Karpas-422 (cell line): Measurements from ENCODE around the gene BBS9. TPM values are rescaled to one million over a fixed set of nuclear protein-coding genes. Genes with fewer than 3 reads are reported as not detected.

Experiments
- DNase-seq: peaks from one replicate; pipeline ENCODE4 v3.0.0-alpha.2; 2015
- H2AFZ ChIP-seq: fragments of 200-600 bp; sonication (generic); 2 replicates; pipeline ENCODE4 v1.6.1; 2014; ENCODE audit warnings: antibody characterized with exemption, low read length, mixed read lengths
- H3K27ac ChIP-seq: fragments of 200-600 bp; sonication (generic); 2 replicates; pipeline ENCODE4 v1.5.1; 2014; ENCODE audit warnings: mild to moderate bottlenecking, low read length, moderate library complexity
- H3K27me3 ChIP-seq: fragments of 200-600 bp; sonication (generic); 2 replicates; pipeline ENCODE4 v1.6.1; 2014; ENCODE audit warnings: low read length, mixed read lengths
- H3K36me3 ChIP-seq: fragments of 200-600 bp; sonication (generic); 2 replicates; pipeline ENCODE4 v1.6.1; 2014; ENCODE audit warnings: low read length, mixed read lengths; ENCODE audit not compliant: insufficient read depth
- H3K4me1 ChIP-seq: fragments of 200-600 bp; sonication (generic); 2 replicates; pipeline ENCODE4 v1.6.1; 2014; ENCODE audit warnings: mild to moderate bottlenecking, low read length, mixed read lengths
- H3K4me2 ChIP-seq: fragments of 200-600 bp; sonication (generic); 2 replicates; pipeline ENCODE4 v1.6.1; 2014; ENCODE audit warnings: low read length, low read depth, mild to moderate bottlenecking; ENCODE audit not compliant: poor library complexity, severe bottlenecking
- H3K4me3 ChIP-seq: fragments of 200-600 bp; sonication (generic); 2 replicates; pipeline ENCODE4 v1.5.1; 2014; ENCODE audit warnings: mild to moderate bottlenecking, antibody characterized with exemption, low read length, mixed read lengths
- H3K79me2 ChIP-seq: fragments of 200-600 bp; sonication (generic); 2 replicates; pipeline ENCODE4 v1.6.1; 2014; ENCODE audit warnings: mild to moderate bottlenecking, low read length, mixed read lengths
- H3K9ac ChIP-seq: fragments of 200-600 bp; sonication (generic); 2 replicates; pipeline ENCODE4 v1.6.0; 2014; ENCODE audit warnings: low read length
- H3K9me2 ChIP-seq: fragments of 200-600 bp; sonication (generic), shearing (Covaris generic); replicated peaks from 2 replicates; pipeline ENCODE4 v1.6.0; 2014; ENCODE audit warnings: mild to moderate bottlenecking, low read length, moderate library complexity; ENCODE audit not compliant: insufficient read depth
- H3K9me3 ChIP-seq: fragments of 300-700, 200-600 bp; sonication (generic); 2 replicates; pipeline ENCODE4 v1.6.1; 2014; ENCODE audit warnings: low read length, mixed read lengths
- H4K20me1 ChIP-seq: fragments of 200-600 bp; sonication (generic); 2 replicates; pipeline ENCODE4 v1.6.1; 2014; ENCODE audit warnings: mild to moderate bottlenecking, antibody characterized with exemption, low read length, low read depth; ENCODE audit not compliant: insufficient read depth
- total RNA-seq: library from RNA; depleted of rRNA; stranded (reverse); fragments of >200 nt; shearing (Covaris generic); gene quantifications from 2 replicates; pipeline ENCODE4 v1.2.3, GENCODE V29; 2014; ENCODE audit warnings: low replicate concordance

The BBS9 gene
- total RNA-seq, 1 experiment from 2014 or later = 13.0 TPM

DNA sequence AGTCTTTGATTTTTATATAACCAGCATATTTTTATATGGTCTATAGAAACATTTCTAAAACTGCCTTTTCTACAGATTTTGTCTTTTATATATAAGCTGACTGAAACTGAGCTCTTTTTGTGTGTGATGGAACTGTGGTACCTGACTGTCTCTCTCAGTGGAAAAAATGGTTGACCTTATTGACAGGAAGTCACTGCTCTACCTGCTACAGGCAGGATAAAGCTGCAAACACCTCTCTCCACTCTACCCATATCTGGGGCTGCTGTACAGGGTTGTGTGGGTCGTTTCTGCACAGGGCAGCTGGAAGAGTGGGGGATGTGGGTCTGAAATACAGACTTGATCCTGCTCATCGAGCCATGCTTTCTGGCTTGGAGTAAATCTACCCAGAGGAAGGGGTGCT lies 48.5 kb downstream of the BBS9 start:
- no peaks in the 10 kb centered on the region for H3K36me3 ChIP-seq
- no peak overlapping the region for H3K9ac ChIP-seq
- no peak for DNase-seq
- no peaks in the 10 kb centered on the region for H4K20me1 ChIP-seq
- H3K27ac ChIP-seq = no peak overlapping the region
- no peaks in the 10 kb centered on the region for H3K4me1 ChIP-seq
- H3K4me2 ChIP-seq = no peak overlapping the region
- H2AFZ ChIP-seq = no peak overlapping the region
- H3K4me3 ChIP-seq = no peak overlapping the region
- H3K79me2 ChIP-seq = no peaks in the 10 kb centered on the region
- H3K27me3 ChIP-seq = no peaks in the 10 kb centered on the region
- H3K9me3 ChIP-seq = no peaks in the 10 kb centered on the region
- H3K9me2 ChIP-seq = no peaks in the 10 kb centered on the region

DNA sequence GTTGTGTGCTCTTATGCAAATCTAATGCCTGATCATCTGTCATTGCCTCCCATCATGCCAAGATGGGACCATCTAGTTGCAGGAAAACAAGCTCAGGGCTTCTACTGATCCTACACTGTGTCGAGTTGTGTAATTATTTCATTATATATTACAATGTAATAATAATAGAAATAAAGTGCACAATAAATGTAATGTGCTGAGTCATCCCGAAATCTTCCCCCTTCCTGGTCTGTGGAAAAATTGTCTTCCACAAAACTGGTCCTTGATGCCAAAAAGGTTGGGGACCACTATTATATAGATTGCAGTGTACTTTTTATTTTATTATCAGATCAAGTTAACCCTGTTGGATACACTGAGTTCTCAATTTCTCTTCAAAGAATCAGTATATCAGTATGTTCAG lies 50.2 kb downstream of the BBS9 start:
- H3K4me1 ChIP-seq = no peaks in the 10 kb centered on the region
- H3K27me3 ChIP-seq = no peaks in the 10 kb centered on the region
- H3K4me2 ChIP-seq = no peak overlapping the region
- H3K9me2 ChIP-seq = no peaks in the 10 kb centered on the region
- H4K20me1 ChIP-seq = no peaks in the 10 kb centered on the region
- no peaks in the 10 kb centered on the region for H3K36me3 ChIP-seq
- no peak overlapping the region for H3K9ac ChIP-seq
- no peak overlapping the region for H2AFZ ChIP-seq
- H3K27ac ChIP-seq = no peak overlapping the region
- DNase-seq = no peak
- no peaks in the 10 kb centered on the region for H3K79me2 ChIP-seq
- no peaks in the 10 kb centered on the region for H3K9me3 ChIP-seq
- no peak overlapping the region for H3K4me3 ChIP-seq

DNA sequence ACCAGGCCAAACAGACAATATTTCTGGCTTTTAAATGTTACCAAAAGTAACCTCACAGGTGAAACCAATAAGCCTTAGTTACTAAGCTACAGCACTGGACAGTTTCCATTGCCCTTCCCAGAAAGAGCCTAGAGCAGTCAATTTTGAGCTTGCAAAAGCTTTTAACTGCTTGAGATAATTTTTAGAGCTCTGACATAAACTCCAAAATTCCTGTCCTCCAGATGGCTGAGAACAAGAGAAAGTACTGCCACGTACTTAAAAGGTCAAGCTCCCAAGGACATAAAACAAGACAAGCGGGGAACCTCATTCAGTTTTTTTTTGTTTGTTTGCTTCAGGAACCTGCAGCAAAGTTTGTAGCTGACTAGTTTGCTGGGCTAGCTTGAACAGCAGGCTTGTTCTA lies 54.1 kb downstream of the BBS9 start:
- Histone ChIP-seq H2AFZ (no peak overlapping the region), H3K4me2 (no peak overlapping the region), H3K36me3 (no peaks in the 10 kb centered on the region), H3K9ac (no peak overlapping the region), H3K9me3 (no peaks in the 10 kb centered on the region), H3K9me2 (no peaks in the 10 kb centered on the region), H3K27ac (no peak overlapping the region), H3K4me1 (no peaks in the 10 kb centered on the region), H3K79me2 (no peaks in the 10 kb centered on the region), H3K4me3 (no peak overlapping the region), H4K20me1 (no peaks in the 10 kb centered on the region), H3K27me3 (no peaks in the 10 kb centered on the region)
- DNase-seq = no peak

DNA sequence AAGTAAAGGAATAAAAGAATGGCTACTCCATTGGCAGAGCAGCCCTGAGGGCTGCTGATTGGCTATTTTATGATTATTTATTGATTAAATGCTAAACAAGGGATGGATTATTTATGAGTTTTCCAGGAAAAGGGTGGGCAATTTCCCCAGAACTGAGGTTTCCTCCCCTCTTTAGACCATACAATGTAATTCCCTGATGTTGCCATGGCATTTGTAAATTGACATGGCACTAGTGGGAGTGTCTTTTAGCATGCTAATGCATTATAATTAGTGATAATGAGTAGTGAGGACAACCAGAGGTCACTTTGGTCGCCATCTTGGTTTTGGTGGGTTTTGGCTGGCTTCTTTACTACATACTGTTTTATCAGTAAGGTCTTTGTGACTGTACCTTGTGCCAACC lies 55.5 kb downstream of the BBS9 start:
- no peak overlapping the region for H3K27ac ChIP-seq
- no peaks in the 10 kb centered on the region for H4K20me1 ChIP-seq
- no peaks in the 10 kb centered on the region for H3K79me2 ChIP-seq

DNA sequence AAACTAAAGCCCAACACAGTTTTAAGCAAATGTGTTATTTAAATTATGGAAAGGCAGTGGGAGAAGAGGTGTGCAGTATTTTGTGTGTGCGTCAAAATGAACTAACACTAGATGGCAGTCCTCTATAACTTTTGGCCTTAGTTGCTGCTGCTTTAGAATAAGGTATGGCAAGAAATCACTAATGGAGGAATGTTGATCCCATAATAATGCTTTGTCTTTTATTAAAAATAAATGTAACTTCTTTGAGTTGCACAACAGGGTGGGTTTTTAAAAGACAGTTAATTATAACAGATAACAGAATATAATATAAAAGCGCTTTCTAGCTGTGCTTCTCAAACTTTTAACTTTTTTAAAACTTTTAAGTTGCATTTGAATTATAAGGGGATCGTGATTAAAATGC lies 56.4 kb downstream of the BBS9 start:
- peak; percentile 79 for DNase-seq

More for the DNA sequence above, 55.5 kb downstream of the BBS9 start:
- no peaks in the 10 kb centered on the region for H3K9me2 ChIP-seq
- no peak for DNase-seq
- no peak overlapping the region for H3K4me2 ChIP-seq
- no peak overlapping the region for H3K4me3 ChIP-seq
- no peaks in the 10 kb centered on the region for H3K9me3 ChIP-seq
- H3K36me3 ChIP-seq = no peaks in the 10 kb centered on the region
- H3K4me1 ChIP-seq = no peaks in the 10 kb centered on the region
- no peak overlapping the region for H2AFZ ChIP-seq
- H3K9ac ChIP-seq = no peak overlapping the region
- H3K27me3 ChIP-seq = no peaks in the 10 kb centered on the region

DNA sequence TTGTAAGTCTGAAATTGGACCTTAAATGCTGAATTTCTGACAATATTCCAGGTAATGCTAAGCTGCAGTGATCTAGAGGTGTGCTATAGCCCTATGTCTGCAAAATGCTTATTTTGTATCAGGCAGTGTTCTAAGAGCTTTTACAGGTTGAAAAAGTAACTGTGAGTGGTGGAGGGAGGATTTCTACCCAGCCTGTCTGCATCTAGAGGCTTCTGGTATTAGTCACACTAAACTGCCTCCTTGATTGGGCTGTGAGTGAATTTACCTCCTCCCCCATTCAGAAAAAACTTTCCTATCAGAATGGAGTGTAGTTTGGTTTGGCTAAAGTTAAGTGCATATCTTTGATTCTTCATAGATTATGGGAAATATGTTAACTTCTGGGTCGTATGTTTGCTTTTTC lies 56.8 kb downstream of the BBS9 start:
- Histone ChIP-seq H3K9me2 (no peaks in the 10 kb centered on the region), H2AFZ (no peak overlapping the region), H4K20me1 (no peaks in the 10 kb centered on the region), H3K9me3 (no peaks in the 10 kb centered on the region), H3K9ac (no peak overlapping the region), H3K27me3 (no peaks in the 10 kb centered on the region), H3K4me1 (no peaks in the 10 kb centered on the region), H3K79me2 (no peaks in the 10 kb centered on the region), H3K27ac (no peak overlapping the region), H3K4me2 (no peak overlapping the region), H3K4me3 (no peak overlapping the region), H3K36me3 (no peaks in the 10 kb centered on the region)
- no peak for DNase-seq

More for the DNA sequence above, 56.4 kb downstream of the BBS9 start:
- Histone ChIP-seq H3K36me3 (no peaks in the 10 kb centered on the region), H3K4me2 (no peak overlapping the region), H3K9me3 (no peaks in the 10 kb centered on the region), H3K79me2 (no peaks in the 10 kb centered on the region), H3K27me3 (no peaks in the 10 kb centered on the region), H3K4me3 (no peak overlapping the region), H3K4me1 (no peaks in the 10 kb centered on the region), H4K20me1 (no peaks in the 10 kb centered on the region), H3K9ac (no peak overlapping the region), H3K27ac (no peak overlapping the region), H2AFZ (no peak overlapping the region), H3K9me2 (no peaks in the 10 kb centered on the region)

DNA sequence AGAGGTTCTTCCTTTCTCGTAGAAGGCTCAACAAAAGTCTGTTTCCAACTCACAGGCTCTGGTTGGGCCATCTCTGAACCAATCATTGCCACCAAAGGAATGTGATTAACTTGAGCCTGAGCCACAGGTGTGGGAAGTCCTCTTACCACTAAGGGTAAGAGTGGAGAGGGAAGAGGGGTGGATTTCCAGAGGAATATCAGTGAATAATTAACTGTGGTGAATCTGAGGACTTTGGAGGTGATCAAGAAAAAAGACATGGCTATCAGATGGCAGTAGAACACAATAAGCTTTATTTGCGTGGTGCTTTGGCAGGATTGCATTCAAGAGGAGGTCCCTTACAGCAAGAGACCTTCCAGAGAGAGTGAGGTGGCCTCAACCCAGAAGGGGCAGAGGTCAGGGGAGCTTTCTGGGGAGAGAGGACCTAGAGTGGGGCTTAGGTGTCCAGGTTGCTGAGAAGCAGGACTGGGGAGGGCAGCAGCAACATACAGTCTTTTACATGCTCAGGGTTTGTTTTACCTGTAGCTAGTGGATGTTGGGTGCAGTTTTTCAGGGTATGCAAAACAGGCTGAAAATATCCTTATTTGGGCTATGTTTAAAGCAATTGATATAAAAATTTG lies 61.4 kb downstream of the BBS9 start:
- no peaks in the 10 kb centered on the region for H3K36me3 ChIP-seq
- H3K27me3 ChIP-seq = no peaks in the 10 kb centered on the region
- no peaks in the 10 kb centered on the region for H4K20me1 ChIP-seq
- no peaks in the 10 kb centered on the region for H3K9me2 ChIP-seq
- H2AFZ ChIP-seq = no peak overlapping the region
- H3K4me1 ChIP-seq = no peaks in the 10 kb centered on the region
- H3K4me2 ChIP-seq = no peak overlapping the region
- H3K9me3 ChIP-seq = no peaks in the 10 kb centered on the region
- no peak for DNase-seq
- H3K79me2 ChIP-seq = no peaks in the 10 kb centered on the region
- no peak overlapping the region for H3K27ac ChIP-seq
- no peak overlapping the region for H3K4me3 ChIP-seq
- no peak overlapping the region for H3K9ac ChIP-seq

DNA sequence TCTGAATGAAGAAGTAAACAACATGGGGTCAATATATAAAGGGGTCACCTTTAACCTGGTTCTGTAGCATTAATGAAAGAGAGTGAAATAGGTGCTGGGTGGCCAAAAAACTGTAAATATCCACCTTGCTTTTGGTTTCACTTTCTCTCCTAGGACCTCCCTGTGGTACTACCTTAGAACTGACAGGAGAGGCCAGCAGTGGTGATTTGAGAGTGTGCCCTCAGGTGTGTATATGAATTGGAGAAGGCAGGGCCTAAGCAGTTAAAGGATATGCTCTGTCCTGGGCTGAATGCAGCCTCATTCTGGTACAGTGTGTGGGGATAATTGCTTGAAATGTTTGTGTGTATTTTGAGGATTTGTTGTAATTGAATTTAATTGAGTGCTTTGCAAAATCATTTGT lies 62.0 kb downstream of the BBS9 start:
- Histone ChIP-seq H3K9me2 (no peaks in the 10 kb centered on the region), H2AFZ (no peak overlapping the region), H3K79me2 (no peaks in the 10 kb centered on the region), H4K20me1 (no peaks in the 10 kb centered on the region), H3K9me3 (no peaks in the 10 kb centered on the region), H3K36me3 (no peaks in the 10 kb centered on the region), H3K27ac (no peak overlapping the region), H3K9ac (no peak overlapping the region), H3K4me3 (no peak overlapping the region), H3K27me3 (no peaks in the 10 kb centered on the region), H3K4me2 (no peak overlapping the region), H3K4me1 (no peaks in the 10 kb centered on the region)
- DNase-seq = no peak
